Esophagus muscularis mucosa (tissue), 4 donors: ENCODE measurements around the gene PPHLN1. TPM values are rescaled to one million over a fixed set of nuclear protein-coding genes. Genes with fewer than 3 reads are reported as not detected.

ENCODE experiments used
- DNase-seq: peaks from one replicate; pipeline ENCODE4 v3.0.0-alpha.2; 2017; ENCODE audit errors: extremely low spot score
- H3K27ac ChIP-seq, 4 donors: fragments of 200-600 bp; sonication (generic); replicated peaks in 1 of 4; 1 replicate in 3 of 4; 2 replicates in 1 of 4; pipeline ENCODE4 v1.5.1; 2016 to 2019; ENCODE audit warnings: mild to moderate bottlenecking in 1 of 4
- H3K27me3 ChIP-seq, 4 donors: fragments of 200-600 bp; sonication (generic); one replicate each; pipeline versions ENCODE4 v1.5.1 to v1.6.0; 2016 to 2019
- H3K36me3 ChIP-seq, 4 donors: fragments of 200-600 bp; sonication (generic); one replicate each; pipeline ENCODE4 v1.5.1; 2016 to 2019
- H3K4me1 ChIP-seq, 4 donors: fragments of 200-600 bp; sonication (generic); one replicate each; pipeline ENCODE4 v1.5.1; 2016 to 2019
- H3K4me3 ChIP-seq, 4 donors: fragments of 200-600 bp; sonication (generic); 1 replicate in 2 of 4; 2 replicates in 2 of 4; pipeline ENCODE4 v1.5.1; 2016 to 2019; ENCODE audit warnings: mild to moderate bottlenecking in 4 of 4, moderate library complexity in 1 of 4
- H3K9me3 ChIP-seq, 4 donors: fragments of 200-600 bp; sonication (generic); 1 replicate in 3 of 4; 2 replicates in 1 of 4; pipeline ENCODE4 v1.5.1; 2016 to 2019
- EP300 ChIP-seq: sonication (generic); formaldehyde crosslinking; IDR thresholded peaks from one replicate; pipeline ENCODE4 v1.6.1; 2017; ENCODE audit warnings: antibody characterized with exemption
- POLR2A ChIP-seq: fragments of 450-650 bp; IDR thresholded peaks from one replicate; pipeline ENCODE4 v1.6.1; 2017; ENCODE audit warnings: antibody characterized with exemption, moderate library complexity, mild to moderate bottlenecking, low read depth
- POLR2AphosphoS5 ChIP-seq, 2 donors: sonication (generic); formaldehyde crosslinking; IDR thresholded peaks; one replicate each; pipeline ENCODE4 v1.6.1; 2017; ENCODE audit warnings: antibody characterized with exemption in 2 of 2
- WGBS: methylation state at CpG from one replicate; pipeline ENCODE4 v1.1.5; 2018; 5-methylcytosine and 5-hydroxymethylcytosine counted together
- intact Hi-C: fragments of 100-400 bp; cut with DNase I; formaldehyde crosslinking; loops from one replicate; pipeline ENCODE4 v1.15.1; 2023
- total RNA-seq, 4 donors: library from RNA; depleted of rRNA; stranded (reverse); fragments of >200 nt; gene quantifications; one replicate each; pipeline versions ENCODE4 v1.1.0 to v1.2.1, GENCODE V29; 2016
- TF ChIP-seq, protein P1 (sequence below), 3 experiments: fragments of 200-600 bp in 2 of 3; fragments of 450-650 bp in 1 of 3; sonication (generic) in 2 of 3; IDR thresholded peaks; one replicate each; pipeline ENCODE4 v1.5.1; 2017 to 2019; ENCODE audit warnings: antibody characterized with exemption in 3 of 3, mild to moderate bottlenecking in 2 of 3, moderate library complexity in 1 of 3

Gene PPHLN1
- total RNA-seq, 4 donors from 2014 or later, result 40.0 to 45.3 (median 42.1) TPM

DNA sequence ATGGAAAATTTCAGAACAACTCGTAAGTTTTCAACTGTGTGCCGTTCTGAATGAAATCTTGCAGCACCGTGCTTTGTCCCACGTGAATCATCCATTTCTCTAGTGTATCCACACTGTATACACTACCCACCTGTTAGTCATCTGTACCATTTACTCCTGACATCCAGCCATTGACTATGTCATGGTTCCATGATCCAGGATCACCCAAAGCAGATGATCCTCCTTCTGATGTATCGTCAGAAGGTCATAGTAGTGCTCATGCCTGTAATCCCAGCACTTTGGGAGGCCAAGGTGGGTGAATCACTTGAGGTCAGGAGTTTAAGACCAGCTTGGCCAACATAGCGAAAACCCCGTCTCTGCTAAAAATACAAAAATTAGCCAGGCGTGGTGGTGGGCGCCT is 122.9 kb downstream of the PPHLN1 start:
- intact Hi-C loops, result no loop called here
- Histone ChIP-seq H3K4me1 (peaks cover 0 to 5% (median 2%) of the 10 kb centered on the region in 4 donors), H3K27me3 (no peaks in the 10 kb centered on the region), H3K9me3 (no peaks in the 10 kb centered on the region), H3K27ac (no peak overlapping the region), H3K4me3 (no peak overlapping the region), H3K36me3 (peaks cover 4 to 38% (median 9%) of the 10 kb centered on the region in 4 donors)
- 98% methylated on average over 9 of the region's 9 CpGs for WGBS
- no peak for DNase-seq
- TF ChIP-seq POLR2AphosphoS5 (IDR thresholded peaks at IDR 0.05), result no peak
- no peak for TF ChIP-seq EP300
- no peak for TF ChIP-seq POLR2A
- TF ChIP-seq, protein P1, sequence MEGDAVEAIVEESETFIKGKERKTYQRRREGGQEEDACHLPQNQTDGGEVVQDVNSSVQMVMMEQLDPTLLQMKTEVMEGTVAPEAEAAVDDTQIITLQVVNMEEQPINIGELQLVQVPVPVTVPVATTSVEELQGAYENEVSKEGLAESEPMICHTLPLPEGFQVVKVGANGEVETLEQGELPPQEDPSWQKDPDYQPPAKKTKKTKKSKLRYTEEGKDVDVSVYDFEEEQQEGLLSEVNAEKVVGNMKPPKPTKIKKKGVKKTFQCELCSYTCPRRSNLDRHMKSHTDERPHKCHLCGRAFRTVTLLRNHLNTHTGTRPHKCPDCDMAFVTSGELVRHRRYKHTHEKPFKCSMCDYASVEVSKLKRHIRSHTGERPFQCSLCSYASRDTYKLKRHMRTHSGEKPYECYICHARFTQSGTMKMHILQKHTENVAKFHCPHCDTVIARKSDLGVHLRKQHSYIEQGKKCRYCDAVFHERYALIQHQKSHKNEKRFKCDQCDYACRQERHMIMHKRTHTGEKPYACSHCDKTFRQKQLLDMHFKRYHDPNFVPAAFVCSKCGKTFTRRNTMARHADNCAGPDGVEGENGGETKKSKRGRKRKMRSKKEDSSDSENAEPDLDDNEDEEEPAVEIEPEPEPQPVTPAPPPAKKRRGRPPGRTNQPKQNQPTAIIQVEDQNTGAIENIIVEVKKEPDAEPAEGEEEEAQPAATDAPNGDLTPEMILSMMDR (IDR thresholded peaks at IDR 0.05), result no peak

DNA sequence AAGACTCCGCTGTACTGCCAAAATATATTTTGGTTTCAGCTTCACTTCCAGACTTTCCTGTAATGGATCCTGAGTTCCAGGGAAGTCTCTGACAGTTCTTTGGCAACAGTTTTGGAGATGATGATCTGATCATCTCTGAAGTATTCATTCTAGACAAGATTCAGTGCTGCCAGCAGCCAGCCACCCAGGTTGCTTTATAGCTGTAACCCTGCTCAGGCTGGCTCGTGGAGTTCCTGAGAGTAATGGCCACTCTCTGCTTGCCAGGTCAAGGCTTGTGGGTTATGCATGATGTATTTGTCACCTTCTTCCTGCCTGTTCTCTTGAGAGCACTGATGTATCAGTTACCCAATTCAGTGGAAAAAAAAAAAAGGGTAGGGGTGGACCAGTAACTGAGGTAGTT is 124.3 kb downstream of the PPHLN1 start:
- TF ChIP-seq EP300 (no peak), POLR2AphosphoS5 (IDR thresholded peaks at IDR 0.05) (no peak), POLR2A (no peak)
- TF ChIP-seq, protein P1 (IDR thresholded peaks at IDR 0.05), result no peak
- H3K27me3 ChIP-seq, result no peaks in the 10 kb centered on the region
- H3K9me3 ChIP-seq, result no peaks in the 10 kb centered on the region
- intact Hi-C loops, result no loop called here
- H3K4me1 ChIP-seq, result peaks cover 0 to 5% (median 2%) of the 10 kb centered on the region in 4 donors
- DNase-seq, result no peak
- H3K27ac ChIP-seq, result no peak overlapping the region
- peaks cover 4 to 25% (median 9%) of the 10 kb centered on the region in 4 donors for H3K36me3 ChIP-seq
- 67% methylated on average over 2 of the region's 2 CpGs for WGBS
- no peak overlapping the region for H3K4me3 ChIP-seq

DNA sequence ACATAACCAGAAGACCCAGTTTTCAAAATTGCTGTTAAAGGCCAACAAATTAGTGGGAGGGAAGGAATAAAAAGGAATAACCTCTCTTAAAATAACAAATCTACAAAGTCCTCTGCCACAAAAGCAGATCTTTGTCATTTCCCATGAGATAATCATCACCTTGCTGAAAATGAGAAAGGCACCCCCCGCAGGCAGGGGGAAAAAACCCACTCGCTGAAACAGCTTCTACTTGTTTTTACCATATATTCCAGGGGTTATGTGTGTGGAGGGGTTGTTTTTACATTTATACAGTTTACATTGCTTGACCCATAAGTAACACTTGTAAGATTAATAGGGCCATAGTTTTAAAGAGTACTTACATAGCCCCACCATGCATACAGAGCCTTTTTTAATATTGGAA is 132.6 kb downstream of the PPHLN1 start:
- DNase-seq, result no peak
- intact Hi-C loops, result no loop called here
- Histone ChIP-seq H3K9me3 (no peaks in the 10 kb centered on the region), H3K4me1 (peaks cover 0 to 4% (median 0%) of the 10 kb centered on the region in 4 donors), H3K36me3 (peaks cover 17 to 63% (median 37%) of the 10 kb centered on the region in 4 donors), H3K27ac (no peak overlapping the region), H3K27me3 (no peaks in the 10 kb centered on the region), H3K4me3 (no peak overlapping the region)
- TF ChIP-seq, protein P1 (IDR thresholded peaks at IDR 0.05), result no peak
- TF ChIP-seq POLR2AphosphoS5 (IDR thresholded peaks at IDR 0.05) (no peak), POLR2A (no peak), EP300 (no peak)
- WGBS, result 75% methylated on average over 2 of the region's 2 CpGs

DNA sequence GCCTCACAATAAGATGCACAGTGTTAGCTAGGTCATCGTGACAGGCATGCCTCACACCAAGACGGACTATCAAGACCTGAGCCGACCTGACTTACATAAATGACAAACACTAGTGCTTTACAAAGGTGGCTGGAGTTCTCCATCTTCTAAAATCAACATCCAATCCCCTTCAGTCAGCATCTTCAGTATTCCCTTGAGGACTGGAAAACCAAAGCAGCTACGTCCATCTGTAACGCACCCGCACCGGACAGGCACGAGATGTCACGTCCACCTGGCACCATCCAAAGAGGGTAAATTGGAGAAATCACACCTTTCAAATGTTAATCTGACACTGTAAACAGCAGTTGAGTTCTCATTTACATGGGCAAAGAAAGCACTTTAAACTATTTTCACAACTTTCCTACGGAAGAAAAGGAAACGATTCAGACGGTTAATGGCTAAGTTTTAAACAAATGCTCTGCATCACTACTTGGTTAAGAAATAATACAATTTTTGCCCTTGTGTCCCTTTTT is 133.4 kb downstream of the PPHLN1 start:
- no peak for DNase-seq
- Histone ChIP-seq H3K4me1 (peaks cover 0 to 4% (median 0%) of the 10 kb centered on the region in 4 donors), H3K27me3 (no peaks in the 10 kb centered on the region), H3K36me3 (peaks cover 18 to 71% (median 45%) of the 10 kb centered on the region in 4 donors), H3K4me3 (no peak overlapping the region), H3K27ac (no peak overlapping the region), H3K9me3 (no peaks in the 10 kb centered on the region)
- intact Hi-C loops, result no loop called here
- 90% methylated on average over 12 of the region's 12 CpGs for WGBS
- TF ChIP-seq POLR2AphosphoS5 (IDR thresholded peaks at IDR 0.05), result no peak
- no peak for TF ChIP-seq POLR2A

DNA sequence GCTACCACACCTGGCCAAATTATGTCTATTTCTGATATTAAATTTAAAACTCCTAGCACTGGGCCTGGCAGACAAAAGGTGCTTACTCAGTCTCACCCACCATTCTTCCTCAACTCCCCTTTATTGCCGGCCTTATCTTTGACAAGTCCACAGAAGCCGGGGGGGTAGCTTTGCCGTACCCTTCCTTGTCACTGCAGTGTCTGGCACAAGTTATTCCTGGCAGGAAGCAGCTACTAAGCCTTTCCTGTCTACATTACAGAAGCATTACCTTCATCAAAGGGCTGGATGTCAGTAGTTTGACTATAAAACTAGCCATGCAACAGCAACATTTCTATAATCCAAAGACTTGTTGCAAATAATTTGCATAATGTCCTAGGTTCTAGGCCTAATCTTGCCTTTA is 136.5 kb downstream of the PPHLN1 start:
- H3K27me3 ChIP-seq, result no peaks in the 10 kb centered on the region
- 69% methylated on average over 3 of the region's 3 CpGs for WGBS
- no peaks in the 10 kb centered on the region for H3K9me3 ChIP-seq
- peaks cover 25 to 92% (median 63%) of the 10 kb centered on the region in 4 donors for H3K36me3 ChIP-seq
- DNase-seq, result no peak
- intact Hi-C loops, result no loop called here
- H3K27ac ChIP-seq, result no peak overlapping the region
- H3K4me1 ChIP-seq, result peaks cover 0 to 4% (median 0%) of the 10 kb centered on the region in 4 donors
- TF ChIP-seq, protein P1 (IDR thresholded peaks at IDR 0.05), result no peak
- TF ChIP-seq EP300 (no peak), POLR2AphosphoS5 (IDR thresholded peaks at IDR 0.05) (no peak), POLR2A (no peak)
- no peak overlapping the region for H3K4me3 ChIP-seq
